Natural killer cell (primary cell): ENCODE measurements around the gene MGAT3. TPM values are rescaled to one million over a fixed set of nuclear protein-coding genes. Genes with fewer than 3 reads are reported as not detected.

Experiments used
- ATAC-seq, 3 donors: fragments of 150-1000 bp in 2 of 3; fragments of 200-7000 bp in 1 of 3; cut with Tn5 transposase; 1 replicate in 1 of 3; 2 replicates in 2 of 3; pipeline ENCODE4 v1.10.0; 2021; ENCODE audit warnings: mild to moderate bottlenecking in 2 of 3, moderate library complexity in 2 of 3
- DNase-seq, 2 donors: peaks; one replicate each; pipeline versions ENCODE4 v3.0.0 to v3.0.0-alpha.2; 2013 to 2021; ENCODE audit warnings: mixed read lengths in 1 of 2
- H3K27ac ChIP-seq: one replicate; pipeline ENCODE4 v1.5.1; 2013; ENCODE audit warnings: mild to moderate bottlenecking, low read length
- H3K27me3 ChIP-seq: one replicate; pipeline ENCODE4 v1.6.1; 2013; ENCODE audit warnings: low read length; ENCODE audit not compliant: control insufficient read depth, insufficient read depth
- H3K36me3 ChIP-seq: one replicate; pipeline ENCODE4 v1.6.1; 2013; ENCODE audit warnings: low read length; ENCODE audit not compliant: control insufficient read depth, insufficient read depth
- H3K4me1 ChIP-seq: one replicate; pipeline ENCODE4 v1.6.1; 2013; ENCODE audit warnings: low read length; ENCODE audit not compliant: control insufficient read depth, insufficient read depth
- H3K4me3 ChIP-seq: one replicate; pipeline ENCODE4 v1.5.1; 2013; ENCODE audit warnings: low read length
- H3K9me3 ChIP-seq: one replicate; pipeline ENCODE4 v1.6.1; 2013; ENCODE audit warnings: low read length; ENCODE audit not compliant: control insufficient read depth, insufficient read depth
- H3K27ac Mint-ChIP-seq, 2 donors: one replicate each; pipeline ENCODE4 v1.8.0; 2022; ENCODE audit warnings: mild to moderate bottlenecking in 2 of 2, mixed read lengths in 2 of 2, moderate library complexity in 1 of 2
- H3K27me3 Mint-ChIP-seq, 2 donors: one replicate each; pipeline ENCODE4 v1.8.0; 2022; ENCODE audit warnings: low read depth in 2 of 2, mixed read lengths in 2 of 2
- H3K36me3 Mint-ChIP-seq: one replicate; pipeline ENCODE4 v1.8.0; 2022; ENCODE audit warnings: mixed read lengths
- H3K4me1 Mint-ChIP-seq, 2 donors: one replicate each; pipeline ENCODE4 v1.8.0; 2022; ENCODE audit warnings: mixed read lengths in 2 of 2
- H3K4me3 Mint-ChIP-seq: one replicate; pipeline ENCODE4 v1.8.0; 2022; ENCODE audit warnings: mild to moderate bottlenecking, moderate library complexity, mixed read lengths
- H3K9me3 Mint-ChIP-seq, 2 donors: one replicate each; pipeline ENCODE4 v1.8.0; 2022; ENCODE audit warnings: mixed read lengths in 2 of 2
- CTCF ChIP-seq: fragments of 200-600 bp; IDR thresholded peaks from one replicate; pipeline ENCODE4 v1.8.0; 2022; ENCODE audit warnings: antibody characterized with exemption
- WGBS: methylation state at CpG from one replicate; pipeline ENCODE4 v1.1.7; 2013; ENCODE audit warnings: missing lambda C conversion rate; ENCODE audit not compliant: insufficient coverage; 5-methylcytosine and 5-hydroxymethylcytosine counted together
- intact Hi-C: fragments of 100-400 bp; cut with micrococcal nuclease; formaldehyde crosslinking; loops from one replicate; pipeline ENCODE4 v1.14.2; 2022
- total RNA-seq, 4 donors: library from RNA; stranded (reverse); fragments of 120-200 nt in 1 of 4; gene quantifications; one replicate each; pipeline versions ENCODE4 v1.2.3 to v1.2.4, GENCODE V29; 2013 to 2022

MGAT3 gene
- total RNA-seq, 3 donors from 2014 or later (not counting 1 experiment from before 2014, with no cell fraction given) = 0.09 to 13.7 (median 0.11) TPM

GRCh38 chr22:39492186-39492585 is 35.4 kb downstream of the MGAT3 start:
- Mint-ChIP-seq H3K27ac (no peak overlapping the region), H3K4me1 (peaks cover 6 to 7% of the 10 kb centered on the region in 2 donors), H3K27me3 (no peaks in the 10 kb centered on the region), H3K4me3 (no peak overlapping the region), H3K36me3 (no peaks in the 10 kb centered on the region), H3K9me3 (no peaks in the 10 kb centered on the region)
- Histone ChIP-seq H3K9me3 (no peaks in the 10 kb centered on the region), H3K36me3 (no peaks in the 10 kb centered on the region), H3K27me3 (no peaks in the 10 kb centered on the region), H3K4me1 (peaks cover 5% of the 10 kb centered on the region), H3K27ac (no peak overlapping the region), H3K4me3 (no peak overlapping the region)
- no peak for TF ChIP-seq CTCF
- no peak for DNase-seq
- WGBS = 70% methylated on average over 3 of the region's 3 CpGs
- no peak for ATAC-seq
- intact Hi-C loops = no loop called here

- no peaks in the 10 kb centered on the region for H3K27me3 ChIP-seq
- H3K4me1 ChIP-seq = peaks cover 5% of the 10 kb centered on the region
- 83% methylated on average over 4 of the region's 4 CpGs for WGBS
- H3K27ac ChIP-seq = no peak overlapping the region
- Mint-ChIP-seq H3K9me3 (no peaks in the 10 kb centered on the region), H3K27me3 (no peaks in the 10 kb centered on the region), H3K4me3 (no peak overlapping the region), H3K4me1 (peaks cover 6 to 7% of the 10 kb centered on the region in 2 donors), H3K27ac (no peak overlapping the region), H3K36me3 (no peaks in the 10 kb centered on the region)
- H3K9me3 ChIP-seq = no peaks in the 10 kb centered on the region
- TF ChIP-seq CTCF = no peak
- DNase-seq = no peak
- H3K4me3 ChIP-seq = no peak overlapping the region
- intact Hi-C loops = no loop called here
- H3K36me3 ChIP-seq = no peaks in the 10 kb centered on the region
- no peak for ATAC-seq
Measured at GRCh38 chr22:39493759-39494158, 36.9 kb downstream of the MGAT3 start.

GRCh38 chr22:39494471-39495120 is 37.8 kb downstream of the MGAT3 start:
- Mint-ChIP-seq H3K4me1 (peaks cover 6 to 7% of the 10 kb centered on the region in 2 donors), H3K27ac (no peak overlapping the region), H3K36me3 (no peaks in the 10 kb centered on the region), H3K27me3 (no peaks in the 10 kb centered on the region), H3K4me3 (no peak overlapping the region), H3K9me3 (no peaks in the 10 kb centered on the region)
- Histone ChIP-seq H3K9me3 (no peaks in the 10 kb centered on the region), H3K27ac (no peak overlapping the region), H3K27me3 (no peaks in the 10 kb centered on the region), H3K4me3 (no peak overlapping the region), H3K4me1 (peaks cover 5% of the 10 kb centered on the region), H3K36me3 (no peaks in the 10 kb centered on the region)
- WGBS = 88% methylated on average over 10 of the region's 10 CpGs
- DNase-seq (no peak), ATAC-seq (no peak)
- TF ChIP-seq CTCF = no peak
- intact Hi-C loops = loop anchor here (1.0 kb wide), 1 partner anchor 35 kb away; no protein-coding TSS in a partner anchor
